ENCODE results near the gene PRTG. TPM values are rescaled to one million over a fixed set of nuclear protein-coding genes. Genes with fewer than 3 reads are reported as not detected.

PRTG gene
- total RNA-seq, 6 experiments from 2014 or later, result 0.21 to 2.1 (median 1.3) TPM

DNA sequence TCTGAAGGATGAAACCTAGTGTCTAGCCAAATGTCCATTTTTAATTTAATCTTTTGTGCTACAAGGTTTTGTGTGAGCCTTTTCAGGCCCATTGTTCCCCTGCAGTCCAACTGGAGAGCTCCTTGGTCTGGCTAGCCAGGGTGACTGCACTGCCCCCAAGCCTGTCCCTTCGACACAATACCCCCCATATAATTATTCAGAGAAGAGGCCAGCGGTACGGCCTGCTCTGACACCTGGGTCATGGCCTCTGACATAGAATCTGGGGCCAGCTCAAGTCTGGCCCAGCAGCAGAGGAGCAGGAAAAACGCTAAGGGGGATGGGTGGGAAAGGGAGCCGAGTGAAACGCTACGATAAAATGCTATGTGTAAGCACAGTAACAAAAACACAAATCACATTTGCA is 90.6 kb downstream of the PRTG start:
- TF ChIP-seq, protein P1, sequence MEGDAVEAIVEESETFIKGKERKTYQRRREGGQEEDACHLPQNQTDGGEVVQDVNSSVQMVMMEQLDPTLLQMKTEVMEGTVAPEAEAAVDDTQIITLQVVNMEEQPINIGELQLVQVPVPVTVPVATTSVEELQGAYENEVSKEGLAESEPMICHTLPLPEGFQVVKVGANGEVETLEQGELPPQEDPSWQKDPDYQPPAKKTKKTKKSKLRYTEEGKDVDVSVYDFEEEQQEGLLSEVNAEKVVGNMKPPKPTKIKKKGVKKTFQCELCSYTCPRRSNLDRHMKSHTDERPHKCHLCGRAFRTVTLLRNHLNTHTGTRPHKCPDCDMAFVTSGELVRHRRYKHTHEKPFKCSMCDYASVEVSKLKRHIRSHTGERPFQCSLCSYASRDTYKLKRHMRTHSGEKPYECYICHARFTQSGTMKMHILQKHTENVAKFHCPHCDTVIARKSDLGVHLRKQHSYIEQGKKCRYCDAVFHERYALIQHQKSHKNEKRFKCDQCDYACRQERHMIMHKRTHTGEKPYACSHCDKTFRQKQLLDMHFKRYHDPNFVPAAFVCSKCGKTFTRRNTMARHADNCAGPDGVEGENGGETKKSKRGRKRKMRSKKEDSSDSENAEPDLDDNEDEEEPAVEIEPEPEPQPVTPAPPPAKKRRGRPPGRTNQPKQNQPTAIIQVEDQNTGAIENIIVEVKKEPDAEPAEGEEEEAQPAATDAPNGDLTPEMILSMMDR (IDR thresholded peaks at IDR 0.05), result no peak
- DNase-seq, result no peak
- Mint-ChIP-seq H3K27me3 (ENCODE audit: insufficient read depth) (peaks cover 3% of the 10 kb centered on the region; the same call in 1 of the 2 replicates), H3K4me1 (ENCODE audit: low read depth) (peaks cover 12% of the 10 kb centered on the region), H3K27ac (no peak overlapping the region), H3K36me3 (ENCODE audit: low read depth) (no peaks in the 10 kb centered on the region), H3K9me3 (no peaks in the 10 kb centered on the region), H3K4me3 (no peak overlapping the region)

DNA sequence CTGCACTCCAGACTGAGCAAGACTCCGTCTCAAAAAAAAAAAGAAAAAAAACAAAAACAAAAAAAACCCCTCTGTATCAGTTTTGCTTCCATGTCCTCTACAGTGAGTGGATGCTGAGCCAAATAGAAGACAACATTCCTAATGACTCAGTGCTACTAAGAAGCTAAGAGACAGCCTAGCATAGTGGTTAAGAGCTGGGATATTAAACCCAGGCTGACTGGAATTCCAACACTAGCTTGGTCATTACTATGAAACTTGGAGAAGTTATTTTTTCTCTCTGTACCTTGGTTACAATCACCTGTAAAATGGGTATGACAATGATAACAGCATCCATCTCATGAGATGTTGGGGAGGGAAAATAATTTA is 93.9 kb downstream of the PRTG start:
- Mint-ChIP-seq H3K36me3 (ENCODE audit: low read depth) (no peaks in the 10 kb centered on the region), H3K9me3 (no peaks in the 10 kb centered on the region), H3K27me3 (ENCODE audit: insufficient read depth) (peaks cover 8% of the 10 kb centered on the region), H3K27ac (no peak overlapping the region), H3K4me1 (ENCODE audit: low read depth) (peaks cover 12% of the 10 kb centered on the region), H3K4me3 (no peak overlapping the region)
- TF ChIP-seq, protein P1 (IDR thresholded peaks at IDR 0.05), result no peak
- DNase-seq, result peak; percentile 63

DNA sequence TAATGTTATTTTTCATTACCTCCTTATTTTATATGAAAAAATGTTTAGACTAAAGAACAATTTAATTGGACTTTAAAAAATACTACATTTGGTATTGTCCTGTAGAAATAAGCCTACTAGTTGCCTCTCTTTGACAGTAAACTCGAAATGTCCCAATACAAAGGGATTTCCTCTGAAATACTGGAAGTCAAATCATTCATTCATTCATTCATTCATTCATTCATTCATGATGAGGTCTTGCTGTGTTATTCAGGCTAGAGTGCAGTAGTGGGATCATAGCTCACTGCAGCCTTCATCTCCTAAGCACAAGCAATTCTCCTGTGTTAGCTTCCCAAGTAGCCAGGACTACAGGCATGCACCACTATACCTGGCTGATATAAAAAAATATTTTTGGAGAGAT is 104.2 kb downstream of the PRTG start:
- no peak overlapping the region for H3K27ac Mint-ChIP-seq

DNA sequence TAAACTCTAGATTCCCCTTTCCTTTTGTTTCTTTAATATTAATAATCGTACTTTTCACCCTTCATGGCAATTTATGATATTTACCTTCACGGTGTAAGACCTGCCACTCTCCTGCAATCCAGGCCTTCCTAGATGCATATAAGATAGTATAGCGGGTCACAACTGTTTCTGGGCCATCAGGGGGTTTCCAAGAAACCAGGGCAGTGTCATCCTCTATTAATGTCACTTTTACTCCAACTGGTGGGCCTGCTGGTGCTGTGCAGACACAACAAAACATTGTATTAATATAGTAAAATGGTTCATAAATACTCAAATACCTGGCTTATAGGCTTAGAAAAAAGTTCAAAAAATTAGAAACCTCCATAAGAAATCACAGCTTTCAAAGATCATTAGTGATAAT is 105.9 kb downstream of the PRTG start:
- Mint-ChIP-seq H3K4me3 (no peak overlapping the region), H3K9me3 (no peaks in the 10 kb centered on the region), H3K4me1 (ENCODE audit: low read depth) (peaks cover 4% of the 10 kb centered on the region; the same call in 1 of the 2 replicates), H3K36me3 (ENCODE audit: low read depth) (no peaks in the 10 kb centered on the region), H3K27ac (no peak overlapping the region), H3K27me3 (ENCODE audit: insufficient read depth) (peaks cover 2% of the 10 kb centered on the region; the same call in 1 of the 2 replicates)
- TF ChIP-seq, protein P1 (IDR thresholded peaks at IDR 0.05), result no peak
- DNase-seq, result no peak

More for the DNA sequence above, 104.2 kb downstream of the PRTG start:
- no peak for DNase-seq
- TF ChIP-seq, protein P1 (IDR thresholded peaks at IDR 0.05), result no peak
- no peaks in the 10 kb centered on the region for H3K36me3 Mint-ChIP-seq (ENCODE audit: low read depth)
- peaks cover 4% of the 10 kb centered on the region; the same call in 1 of the 2 replicates for H3K4me1 Mint-ChIP-seq (ENCODE audit: low read depth)
- no peaks in the 10 kb centered on the region for H3K27me3 Mint-ChIP-seq (ENCODE audit: insufficient read depth)
- no peaks in the 10 kb centered on the region for H3K9me3 Mint-ChIP-seq
- no peak overlapping the region for H3K4me3 Mint-ChIP-seq

DNA sequence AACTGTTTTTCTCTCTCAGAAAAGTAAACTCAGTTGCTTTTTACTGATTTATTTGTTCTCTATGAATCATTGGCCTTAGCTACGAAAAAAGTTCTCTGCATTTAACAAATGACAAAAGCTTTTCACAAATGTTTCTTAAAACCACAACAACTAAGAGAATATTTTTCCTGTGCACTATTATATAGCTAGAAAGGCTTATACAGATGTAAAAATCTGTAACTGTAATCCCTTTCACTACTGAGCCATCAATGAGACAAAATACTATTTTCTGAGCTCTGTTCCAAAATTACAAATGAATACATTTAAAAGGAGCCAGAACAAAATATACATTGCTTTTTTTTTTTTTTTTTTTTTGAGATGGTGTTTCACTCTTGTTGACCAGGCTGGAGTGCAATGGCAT is 109.2 kb downstream of the PRTG start:
- Mint-ChIP-seq H3K27ac (no peak overlapping the region), H3K4me3 (no peak overlapping the region), H3K36me3 (ENCODE audit: low read depth) (no peaks in the 10 kb centered on the region), H3K9me3 (no peaks in the 10 kb centered on the region), H3K4me1 (ENCODE audit: low read depth) (no peaks in the 10 kb centered on the region), H3K27me3 (ENCODE audit: insufficient read depth) (peaks cover 2% of the 10 kb centered on the region; the same call in 1 of the 2 replicates)
- TF ChIP-seq, protein P1 (IDR thresholded peaks at IDR 0.05), result no peak
- DNase-seq, result no peak

DNA sequence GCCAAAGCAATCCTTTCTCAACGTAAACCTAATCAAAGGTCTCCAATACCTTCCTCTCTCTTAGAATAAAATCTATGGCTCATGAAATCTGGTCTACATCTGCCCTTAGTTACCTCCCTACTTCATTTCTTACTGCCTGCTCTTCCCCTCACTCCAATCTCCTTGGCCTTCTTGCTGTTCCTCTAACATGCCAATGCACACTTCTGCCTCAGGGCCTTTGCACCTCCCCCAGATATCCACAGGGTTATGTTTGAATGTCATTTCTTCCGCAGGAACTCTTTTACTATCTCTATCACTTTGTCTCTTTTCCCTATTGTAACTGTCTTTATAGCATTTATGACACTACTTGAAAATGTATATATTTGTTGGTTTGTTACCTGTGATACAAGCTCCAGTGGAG is 110.5 kb downstream of the PRTG start:
- Mint-ChIP-seq H3K4me3 (no peak overlapping the region), H3K36me3 (ENCODE audit: low read depth) (no peaks in the 10 kb centered on the region), H3K4me1 (ENCODE audit: low read depth) (peaks cover 11% of the 10 kb centered on the region), H3K27ac (no peak overlapping the region), H3K9me3 (no peaks in the 10 kb centered on the region), H3K27me3 (ENCODE audit: insufficient read depth) (peaks cover 2% of the 10 kb centered on the region; the same call in 1 of the 2 replicates)
- TF ChIP-seq, protein P1 (IDR thresholded peaks at IDR 0.05), result no peak
- DNase-seq, result no peak
